ENCODE data around the gene TSPAN18. TPM values are rescaled to one million over a fixed set of nuclear protein-coding genes. Genes with fewer than 3 reads are reported as not detected.
A peak's percentile ranks its signal among the peaks of the same experiment; 100 is the strongest.

Gene TSPAN18, protein sequence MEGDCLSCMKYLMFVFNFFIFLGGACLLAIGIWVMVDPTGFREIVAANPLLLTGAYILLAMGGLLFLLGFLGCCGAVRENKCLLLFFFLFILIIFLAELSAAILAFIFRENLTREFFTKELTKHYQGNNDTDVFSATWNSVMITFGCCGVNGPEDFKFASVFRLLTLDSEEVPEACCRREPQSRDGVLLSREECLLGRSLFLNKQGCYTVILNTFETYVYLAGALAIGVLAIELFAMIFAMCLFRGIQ
- 21.3 TPM for total RNA-seq (2021; ENCODE audit: unreplicated experiment)
- polyA plus RNA-seq (2012; ENCODE audit: insufficient read length) = 16.7 TPM
- percentile 46 among the genes with signal in this experiment for Bru-seq, nascent RNA
- percentile 39 among the genes with signal in this experiment for BruChase-seq, experiment 1, labeled RNA remaining after a 2-hour chase
- BruChase-seq, experiment 2, labeled RNA remaining after a 6-hour chase = percentile 46 among the genes with signal in this experiment
- long read RNA-seq, partial matches to known transcripts = 2 of 11 reads
- long read RNA-seq, other reads (novel, unspliced or antisense) = 8 of 11 reads

DNA sequence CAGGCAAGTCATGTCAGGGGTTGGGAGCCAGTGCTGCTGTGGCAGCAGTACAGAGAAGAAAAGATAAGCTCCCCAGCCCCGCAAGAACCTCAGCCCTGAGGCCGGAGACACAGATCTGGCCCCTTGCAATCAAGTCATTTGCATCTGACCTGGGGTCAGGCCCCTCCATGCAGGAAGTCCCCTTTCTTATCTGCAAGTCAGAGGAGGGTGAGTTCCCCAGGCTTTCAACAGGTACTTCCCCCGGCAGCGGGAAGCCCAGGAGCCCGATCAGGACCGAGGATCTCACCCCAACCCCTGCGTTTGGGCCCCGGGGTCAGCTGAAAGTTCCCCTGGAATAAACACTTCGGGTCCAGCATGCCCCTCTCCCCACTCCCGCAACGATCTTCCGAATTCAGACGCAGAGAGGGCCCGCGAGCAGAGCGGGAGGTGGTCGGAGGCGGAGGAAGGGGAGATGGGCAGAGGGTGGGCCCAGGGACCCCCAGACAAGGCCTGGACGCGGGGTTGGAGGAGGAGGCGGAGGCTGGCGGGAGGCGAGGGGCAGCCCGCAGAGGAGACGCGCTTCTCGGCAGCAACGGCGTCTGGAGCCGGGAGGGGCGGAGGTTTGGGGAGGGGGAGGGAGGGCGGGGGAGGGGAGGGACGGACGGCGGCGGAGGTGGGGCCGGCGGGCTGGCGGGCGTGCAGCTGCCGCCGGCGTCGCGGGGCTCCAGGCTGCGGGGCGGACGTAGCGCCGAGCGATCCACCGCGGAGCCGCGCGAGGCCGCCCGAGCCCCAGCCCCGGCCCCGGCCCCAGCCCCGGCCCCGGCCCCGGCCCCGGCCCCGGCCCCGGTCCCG, at the start of gene TSPAN18:
TSPAN18 (plus strand) TSS at position 680 of the 831 bp plus-strand sequence. CDS start 179,455 bp downstream, outside the sequence.
- Histone ChIP-seq H3K27ac (ENCODE audit: low read length) (no peak within 1 kb of the TSS), H3K4me3 (ENCODE audit: low read depth in 2 of 2, low read length in 2 of 2) (peak within 1 kb of the TSS; percentile 51 to 69), H3K4me1 (ENCODE audit: control insufficient read depth, insufficient read depth, low read length) (peaks cover 14% of the 10 kb centered on the region), H3K27me3 (ENCODE audit: control insufficient read depth, insufficient read depth, low read length) (no peaks in the 10 kb centered on the region; the same call in 1 of the 2 replicates), H3K9me3 (ENCODE audit: control insufficient read depth, insufficient read depth, low read depth, low read length) (no peaks in the 10 kb centered on the region), H3K36me3 (ENCODE audit: control insufficient read depth, insufficient read depth, low read length) (no peaks in the 10 kb centered on the region)
- intact Hi-C loops (cut with micrococcal nuclease; ENCODE audit: unreplicated experiment) (loop anchor here (5.0 kb wide), 3 partner anchors 51 to 186 kb away; no protein-coding TSS in a partner anchor), in situ Hi-C loops (cut with HindIII; ENCODE audit: low pct_unique_long_range_greater_than_20kb, low sequenced_read_pairs) (no loop called here)
- CTCF ChIA-PET = no interaction called here
- TF ChIP-seq POLR2AphosphoS5 (IDR thresholded peaks at IDR 0.05; ENCODE audit: low read depth, low read length) (no peak), TCF7L2 (IDR thresholded peaks at IDR 0.05; ENCODE audit: low read depth, low read length) (no peak), SIN3A (IDR thresholded peaks at IDR 0.05; ENCODE audit: borderline replicate concordance, insufficient read depth, low read depth, low read length) (no peak)
- TF ChIP-seq, protein P1, sequence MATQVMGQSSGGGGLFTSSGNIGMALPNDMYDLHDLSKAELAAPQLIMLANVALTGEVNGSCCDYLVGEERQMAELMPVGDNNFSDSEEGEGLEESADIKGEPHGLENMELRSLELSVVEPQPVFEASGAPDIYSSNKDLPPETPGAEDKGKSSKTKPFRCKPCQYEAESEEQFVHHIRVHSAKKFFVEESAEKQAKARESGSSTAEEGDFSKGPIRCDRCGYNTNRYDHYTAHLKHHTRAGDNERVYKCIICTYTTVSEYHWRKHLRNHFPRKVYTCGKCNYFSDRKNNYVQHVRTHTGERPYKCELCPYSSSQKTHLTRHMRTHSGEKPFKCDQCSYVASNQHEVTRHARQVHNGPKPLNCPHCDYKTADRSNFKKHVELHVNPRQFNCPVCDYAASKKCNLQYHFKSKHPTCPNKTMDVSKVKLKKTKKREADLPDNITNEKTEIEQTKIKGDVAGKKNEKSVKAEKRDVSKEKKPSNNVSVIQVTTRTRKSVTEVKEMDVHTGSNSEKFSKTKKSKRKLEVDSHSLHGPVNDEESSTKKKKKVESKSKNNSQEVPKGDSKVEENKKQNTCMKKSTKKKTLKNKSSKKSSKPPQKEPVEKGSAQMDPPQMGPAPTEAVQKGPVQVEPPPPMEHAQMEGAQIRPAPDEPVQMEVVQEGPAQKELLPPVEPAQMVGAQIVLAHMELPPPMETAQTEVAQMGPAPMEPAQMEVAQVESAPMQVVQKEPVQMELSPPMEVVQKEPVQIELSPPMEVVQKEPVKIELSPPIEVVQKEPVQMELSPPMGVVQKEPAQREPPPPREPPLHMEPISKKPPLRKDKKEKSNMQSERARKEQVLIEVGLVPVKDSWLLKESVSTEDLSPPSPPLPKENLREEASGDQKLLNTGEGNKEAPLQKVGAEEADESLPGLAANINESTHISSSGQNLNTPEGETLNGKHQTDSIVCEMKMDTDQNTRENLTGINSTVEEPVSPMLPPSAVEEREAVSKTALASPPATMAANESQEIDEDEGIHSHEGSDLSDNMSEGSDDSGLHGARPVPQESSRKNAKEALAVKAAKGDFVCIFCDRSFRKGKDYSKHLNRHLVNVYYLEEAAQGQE (IDR thresholded peaks at IDR 0.05; ENCODE audit: insufficient read depth in 1 of 2, low read depth in 2 of 2, low read length in 1 of 2) = no peak
- TF ChIP-seq, protein P2, sequence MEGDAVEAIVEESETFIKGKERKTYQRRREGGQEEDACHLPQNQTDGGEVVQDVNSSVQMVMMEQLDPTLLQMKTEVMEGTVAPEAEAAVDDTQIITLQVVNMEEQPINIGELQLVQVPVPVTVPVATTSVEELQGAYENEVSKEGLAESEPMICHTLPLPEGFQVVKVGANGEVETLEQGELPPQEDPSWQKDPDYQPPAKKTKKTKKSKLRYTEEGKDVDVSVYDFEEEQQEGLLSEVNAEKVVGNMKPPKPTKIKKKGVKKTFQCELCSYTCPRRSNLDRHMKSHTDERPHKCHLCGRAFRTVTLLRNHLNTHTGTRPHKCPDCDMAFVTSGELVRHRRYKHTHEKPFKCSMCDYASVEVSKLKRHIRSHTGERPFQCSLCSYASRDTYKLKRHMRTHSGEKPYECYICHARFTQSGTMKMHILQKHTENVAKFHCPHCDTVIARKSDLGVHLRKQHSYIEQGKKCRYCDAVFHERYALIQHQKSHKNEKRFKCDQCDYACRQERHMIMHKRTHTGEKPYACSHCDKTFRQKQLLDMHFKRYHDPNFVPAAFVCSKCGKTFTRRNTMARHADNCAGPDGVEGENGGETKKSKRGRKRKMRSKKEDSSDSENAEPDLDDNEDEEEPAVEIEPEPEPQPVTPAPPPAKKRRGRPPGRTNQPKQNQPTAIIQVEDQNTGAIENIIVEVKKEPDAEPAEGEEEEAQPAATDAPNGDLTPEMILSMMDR (IDR thresholded peaks at IDR 0.05) = no peak
- BruUV-seq (replicated peaks) = no TSS peak
- ATAC-seq = peak; percentile 45
- POLR2A ChIA-PET = interaction anchor here (0.5 kb wide), 1 partner anchor 9 kb away, joined by 4 read pairs; no protein-coding TSS in a partner anchor
- no peak for DNase-seq (ENCODE audit: low read depth, low spot score)

DNA sequence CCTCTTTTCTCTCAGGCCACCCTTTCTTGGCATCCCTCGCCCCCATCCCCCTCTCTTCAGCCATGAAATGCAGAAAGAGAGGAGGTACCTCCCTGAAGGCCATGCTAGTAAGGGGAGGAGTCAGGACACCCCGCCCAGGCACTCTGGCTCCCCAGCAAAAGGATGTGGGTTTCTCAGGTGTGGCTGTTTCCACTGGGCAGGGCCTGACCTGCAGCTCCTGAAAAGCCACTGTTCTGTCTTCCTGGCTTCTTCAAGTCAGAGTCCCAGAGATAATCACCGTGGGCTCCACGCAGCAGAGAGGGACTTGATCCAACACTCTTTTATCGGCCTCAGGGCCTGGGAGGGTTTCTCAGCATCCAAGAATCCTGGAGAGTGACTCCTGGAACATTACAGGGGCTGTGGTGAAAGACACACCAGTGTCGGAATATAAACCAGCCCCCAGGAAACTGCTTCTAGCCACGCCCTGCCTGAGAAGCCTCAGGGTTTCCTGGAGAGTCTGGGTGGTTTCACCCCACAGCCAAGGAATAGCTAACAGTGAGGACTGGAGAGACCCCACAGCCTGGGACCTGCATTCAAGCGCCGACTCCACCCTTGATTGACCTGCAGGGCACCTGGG, 45.7 kb upstream of the TSPAN18 start:
- no peaks in the 10 kb centered on the region for H3K9me3 ChIP-seq (ENCODE audit: control insufficient read depth, insufficient read depth, low read depth, low read length)
- in situ Hi-C loops (cut with HindIII; ENCODE audit: low pct_unique_long_range_greater_than_20kb, low sequenced_read_pairs) = no loop called here

More for the DNA sequence above, 45.7 kb upstream of the TSPAN18 start:
- Histone ChIP-seq H3K27ac (ENCODE audit: low read length) (no peak overlapping the region), H3K27me3 (ENCODE audit: control insufficient read depth, insufficient read depth, low read length) (no peaks in the 10 kb centered on the region), H3K36me3 (ENCODE audit: control insufficient read depth, insufficient read depth, low read length) (no peaks in the 10 kb centered on the region), H3K4me3 (ENCODE audit: low read depth in 2 of 2, low read length in 2 of 2) (no peak overlapping the region), H3K4me1 (ENCODE audit: control insufficient read depth, insufficient read depth, low read length) (no peaks in the 10 kb centered on the region)
- CTCF ChIA-PET = no interaction called here
- BruUV-seq (replicated peaks) = no TSS peak
- POLR2A ChIA-PET = no interaction called here
- intact Hi-C loops (cut with micrococcal nuclease; ENCODE audit: unreplicated experiment) = no loop called here
- no peak for ATAC-seq
- DNase-seq (ENCODE audit: low read depth, low spot score) = no peak
- TF ChIP-seq, protein P2 (IDR thresholded peaks at IDR 0.05) = no peak
- TF ChIP-seq POLR2AphosphoS5 (IDR thresholded peaks at IDR 0.05; ENCODE audit: low read depth, low read length) = no peak
- no peak for TF ChIP-seq SIN3A (IDR thresholded peaks at IDR 0.05; ENCODE audit: borderline replicate concordance, insufficient read depth, low read depth, low read length)
- TF ChIP-seq, protein P1 (IDR thresholded peaks at IDR 0.05; ENCODE audit: insufficient read depth in 1 of 2, low read depth in 2 of 2, low read length in 1 of 2) = no peak
- no peak for TF ChIP-seq TCF7L2 (IDR thresholded peaks at IDR 0.05; ENCODE audit: low read depth, low read length)

Measured in Panc1 (cell line).